Measurements from ENCODE around the gene SLC35E1. TPM values are rescaled to one million over a fixed set of nuclear protein-coding genes. Genes with fewer than 3 reads are reported as not detected.

Gene SLC35E1
- total and polyA plus RNA-seq, 12 donors: 20.1 to 49.8 (median 37.3) TPM

DNA sequence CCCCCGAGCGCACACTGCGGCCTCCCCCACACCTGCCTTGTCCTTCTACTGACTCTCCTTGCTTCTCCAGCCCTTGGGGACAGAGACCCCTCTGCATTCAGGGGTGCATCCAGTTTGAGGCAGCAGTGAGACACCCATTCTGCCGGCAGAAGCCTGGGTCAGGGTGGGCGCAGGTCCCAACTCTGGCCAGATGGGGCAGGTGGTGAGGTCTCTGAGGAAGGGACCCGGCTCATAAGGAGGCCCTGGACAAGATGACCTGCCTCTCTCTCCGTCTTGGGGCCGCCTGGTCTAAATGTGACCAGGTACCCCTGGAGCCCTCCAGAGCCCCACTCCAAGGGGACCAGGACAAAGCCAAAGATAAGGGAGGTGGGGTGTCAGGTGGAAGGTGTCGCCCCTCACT is 36.1 kb downstream of the SLC35E1 start:
- no peak overlapping the region for H3K4me3 ChIP-seq
- H3K9me3 ChIP-seq (replicated peaks in 1 of 3): no peaks in the 10 kb centered on the region
- peaks cover 7 to 17% of the 10 kb centered on the region in 2 donors for H3K4me1 ChIP-seq (replicated peaks in 1 of 2)
- DNase-seq: no peak
- 90 to 93% (median 91%) methylated on average over 5 to 9 of the region's 9 CpGs for WGBS, 4 donors
- intact Hi-C loops (cut with DNase I): no loop called here
- peaks cover 0 to 65% of the 10 kb centered on the region in 2 donors for H3K36me3 ChIP-seq (replicated peaks in 1 of 2)
- TF ChIP-seq POLR2A (IDR thresholded peaks at IDR 0.05): no peak
- TF ChIP-seq, protein P1, sequence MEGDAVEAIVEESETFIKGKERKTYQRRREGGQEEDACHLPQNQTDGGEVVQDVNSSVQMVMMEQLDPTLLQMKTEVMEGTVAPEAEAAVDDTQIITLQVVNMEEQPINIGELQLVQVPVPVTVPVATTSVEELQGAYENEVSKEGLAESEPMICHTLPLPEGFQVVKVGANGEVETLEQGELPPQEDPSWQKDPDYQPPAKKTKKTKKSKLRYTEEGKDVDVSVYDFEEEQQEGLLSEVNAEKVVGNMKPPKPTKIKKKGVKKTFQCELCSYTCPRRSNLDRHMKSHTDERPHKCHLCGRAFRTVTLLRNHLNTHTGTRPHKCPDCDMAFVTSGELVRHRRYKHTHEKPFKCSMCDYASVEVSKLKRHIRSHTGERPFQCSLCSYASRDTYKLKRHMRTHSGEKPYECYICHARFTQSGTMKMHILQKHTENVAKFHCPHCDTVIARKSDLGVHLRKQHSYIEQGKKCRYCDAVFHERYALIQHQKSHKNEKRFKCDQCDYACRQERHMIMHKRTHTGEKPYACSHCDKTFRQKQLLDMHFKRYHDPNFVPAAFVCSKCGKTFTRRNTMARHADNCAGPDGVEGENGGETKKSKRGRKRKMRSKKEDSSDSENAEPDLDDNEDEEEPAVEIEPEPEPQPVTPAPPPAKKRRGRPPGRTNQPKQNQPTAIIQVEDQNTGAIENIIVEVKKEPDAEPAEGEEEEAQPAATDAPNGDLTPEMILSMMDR (IDR thresholded peaks at IDR 0.05): no peak
- H3K27ac ChIP-seq: no peak overlapping the region
- H3K27me3 ChIP-seq: no peaks in the 10 kb centered on the region

DNA sequence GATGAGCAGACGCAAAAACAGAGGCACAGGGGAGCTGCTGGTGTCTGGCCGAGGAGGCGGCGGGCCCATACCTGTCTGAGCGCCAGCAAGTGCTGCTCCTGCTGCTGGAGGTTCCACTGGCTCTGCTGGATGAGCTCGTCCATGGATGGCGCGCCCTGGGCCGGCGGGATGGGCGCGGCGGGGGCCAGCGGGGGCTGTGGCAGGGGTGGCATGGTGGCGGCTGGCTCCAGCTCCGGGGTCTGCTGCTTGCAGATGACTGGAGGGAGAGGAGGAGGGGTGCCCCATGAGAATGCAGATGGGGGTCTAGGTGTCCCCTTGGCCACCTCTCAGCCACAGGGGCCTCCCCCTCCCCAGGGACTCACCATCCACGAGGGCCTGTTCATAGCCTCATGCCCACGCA is 36.8 kb downstream of the SLC35E1 start:
- TF ChIP-seq POLR2A (IDR thresholded peaks at IDR 0.05): no peak
- TF ChIP-seq, protein P1 (IDR thresholded peaks at IDR 0.05): no peak
- H3K27me3 ChIP-seq: no peaks in the 10 kb centered on the region
- intact Hi-C loops (cut with DNase I): no loop called here
- no peaks in the 10 kb centered on the region for H3K9me3 ChIP-seq (replicated peaks in 1 of 3)
- H3K4me1 ChIP-seq (replicated peaks in 1 of 2): peaks cover 0 to 9% of the 10 kb centered on the region in 2 donors
- H3K4me3 ChIP-seq: no peak overlapping the region
- WGBS, 4 donors: 75 to 96% (median 94%) methylated on average over 6 to 18 of the region's 18 CpGs
- H3K27ac ChIP-seq: no peak overlapping the region
- H3K36me3 ChIP-seq (replicated peaks in 1 of 2): peaks cover 0 to 71% of the 10 kb centered on the region in 2 donors
- no peak for DNase-seq

DNA sequence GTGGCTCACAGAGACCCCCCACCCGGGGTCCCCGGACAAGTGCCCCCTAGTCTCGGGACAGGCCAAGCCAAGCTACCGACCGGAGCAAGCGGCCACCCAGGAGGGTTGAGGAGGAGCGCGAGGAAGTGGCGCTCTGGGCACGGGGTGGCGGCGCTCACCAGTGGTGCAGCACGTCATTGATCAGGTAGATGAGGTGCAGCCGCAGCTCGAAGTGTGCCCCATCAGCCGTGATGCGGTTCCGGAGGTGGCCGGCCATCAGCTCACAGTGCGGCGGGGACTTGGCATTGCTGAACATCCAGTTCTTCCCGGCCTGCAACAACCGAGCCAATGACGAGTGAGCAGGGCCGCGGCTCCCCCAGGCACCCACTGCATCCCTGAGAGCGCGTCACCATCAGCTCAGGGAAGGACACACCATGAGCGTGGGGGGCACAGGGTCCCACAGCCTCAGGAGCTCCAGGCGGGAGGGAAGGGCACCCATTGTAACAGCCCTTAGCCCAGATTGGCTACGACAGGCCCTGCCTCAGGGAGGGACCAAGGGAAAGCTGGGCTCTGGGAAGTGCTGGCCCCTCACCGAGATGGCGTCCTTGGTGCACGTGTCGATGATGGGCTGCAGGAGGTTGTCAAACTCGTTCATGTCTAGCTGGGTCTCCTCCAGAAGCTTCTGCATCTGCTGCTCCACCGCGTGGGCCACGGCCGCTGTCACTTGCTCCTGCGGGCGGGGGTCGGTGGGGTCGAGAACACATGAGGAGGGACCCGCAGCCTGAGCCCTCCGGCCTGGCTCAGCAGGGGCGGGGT is 39.6 kb downstream of the SLC35E1 start:
- H3K9me3 ChIP-seq (replicated peaks in 1 of 3): no peaks in the 10 kb centered on the region
- no peaks in the 10 kb centered on the region for H3K27me3 ChIP-seq
- no peaks in the 10 kb centered on the region for H3K4me1 ChIP-seq (replicated peaks in 1 of 2)
- intact Hi-C loops (cut with DNase I): no loop called here
- no peak overlapping the region for H3K4me3 ChIP-seq
- no peak for TF ChIP-seq POLR2A (IDR thresholded peaks at IDR 0.05)
- TF ChIP-seq, protein P1 (IDR thresholded peaks at IDR 0.05): no peak
- no peak for DNase-seq
- peaks cover 0 to 88% of the 10 kb centered on the region in 2 donors for H3K36me3 ChIP-seq (replicated peaks in 1 of 2)
- no peak overlapping the region for H3K27ac ChIP-seq
- 91 to 100% (median 94%) methylated on average over 10 to 47 of the region's 47 CpGs for WGBS, 4 donors

DNA sequence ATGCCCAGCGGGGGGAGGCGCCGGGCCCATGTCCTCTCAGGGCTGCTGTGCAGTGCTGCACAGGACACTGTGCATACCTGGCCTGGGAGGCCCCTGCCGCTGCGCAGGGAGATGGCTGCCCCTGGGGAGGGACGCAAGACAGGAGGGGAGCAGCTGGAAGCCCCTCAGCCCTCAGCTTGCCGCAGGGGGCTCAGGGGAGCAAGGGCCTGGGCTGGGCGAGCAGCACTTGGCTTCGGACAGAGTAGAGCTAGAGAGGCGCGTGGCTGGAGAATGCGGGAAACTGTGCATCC is 40.9 kb downstream of the SLC35E1 start:
- Histone ChIP-seq H3K27me3 (no peaks in the 10 kb centered on the region), H3K27ac (no peak overlapping the region), H3K36me3 (replicated peaks in 1 of 2) (peaks cover 0 to 100% of the 10 kb centered on the region in 2 donors), H3K9me3 (replicated peaks in 1 of 3) (no peaks in the 10 kb centered on the region), H3K4me3 (no peak overlapping the region), H3K4me1 (replicated peaks in 1 of 2) (no peaks in the 10 kb centered on the region)
- 95 to 100% (median 97%) methylated on average over 6 to 12 of the region's 12 CpGs for WGBS, 4 donors
- DNase-seq: no peak
- TF ChIP-seq, protein P1 (IDR thresholded peaks at IDR 0.05): no peak
- no peak for TF ChIP-seq POLR2A (IDR thresholded peaks at IDR 0.05)
- intact Hi-C loops (cut with DNase I): no loop called here

Measured in adrenal gland (tissue), 12 donors.